ENCODE data around the gene MRPL4.
A peak's percentile ranks its signal among the peaks of the same experiment; 100 is the strongest.
"Not testable (repeated sequence)": the region's sequence is repeated elsewhere in the genome, so short reads cannot be mapped to it uniquely, and the experiment has no call there.

MRPL4 gene

DNA sequence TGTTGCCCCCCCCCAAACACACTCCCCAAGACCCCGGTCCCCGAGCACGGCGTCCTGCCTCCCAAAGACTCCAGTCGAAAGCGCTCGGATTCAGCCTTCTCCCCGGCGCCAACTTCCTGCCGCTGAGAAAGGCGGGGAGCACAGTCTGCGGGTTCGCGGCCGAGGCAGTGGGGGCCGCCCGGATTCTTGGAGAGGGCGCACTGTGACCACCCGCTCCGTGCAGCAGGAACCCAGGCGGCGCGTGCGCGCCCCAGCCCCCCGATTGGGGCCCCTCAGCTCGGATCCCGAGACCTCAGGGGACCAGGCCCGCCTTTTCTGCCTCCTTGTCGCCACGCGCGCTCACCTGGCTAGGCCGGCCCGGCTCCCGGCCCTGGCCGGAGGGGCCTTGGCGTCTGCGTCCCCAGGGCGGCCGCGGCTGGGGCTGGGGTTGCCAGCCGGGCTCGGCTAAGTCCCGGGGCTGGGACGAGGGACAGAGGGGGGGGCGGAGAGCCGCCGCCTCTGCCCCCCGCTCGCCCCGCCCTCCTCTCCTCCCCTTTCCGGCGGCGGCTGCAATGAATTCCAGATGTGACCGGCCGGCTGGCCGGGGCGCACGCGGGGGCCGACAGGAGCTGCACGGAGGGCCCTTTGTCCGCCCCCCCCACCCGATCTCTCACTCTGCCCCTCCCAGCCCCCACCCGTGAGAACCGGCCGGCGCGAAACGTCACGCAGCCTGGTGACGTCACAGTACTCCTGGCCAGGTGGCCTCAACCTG lies 21.0 kb upstream of the MRPL4 start, which contains the start of gene S1PR2:
Gene S1PR2, minus strand, starts transcription at position 471 of the 751 bp plus-strand sequence. CDS start 6,426 bp downstream, outside the sequence.
- Histone ChIP-seq H3K9me3 (no peaks in the 10 kb centered on the region), H3K4me1 (ENCODE audit: control insufficient read depth in 1 of 2, insufficient read depth in 1 of 2, low read depth in 1 of 2, low read length in 1 of 2) (peaks cover 12 to 19% of the 10 kb centered on the region in 2 experiments), H3K27me3 (peaks cover 60% of the 10 kb centered on the region), H3K4me3 (ENCODE audit: low read depth in 1 of 2, low read length in 1 of 2) (peak within 1 kb of the TSS; percentile 54 to 68), H3K36me3 (no peaks in the 10 kb centered on the region), H3K27ac (no peak within 1 kb of the TSS)
- TF ChIP-seq, protein P1, sequence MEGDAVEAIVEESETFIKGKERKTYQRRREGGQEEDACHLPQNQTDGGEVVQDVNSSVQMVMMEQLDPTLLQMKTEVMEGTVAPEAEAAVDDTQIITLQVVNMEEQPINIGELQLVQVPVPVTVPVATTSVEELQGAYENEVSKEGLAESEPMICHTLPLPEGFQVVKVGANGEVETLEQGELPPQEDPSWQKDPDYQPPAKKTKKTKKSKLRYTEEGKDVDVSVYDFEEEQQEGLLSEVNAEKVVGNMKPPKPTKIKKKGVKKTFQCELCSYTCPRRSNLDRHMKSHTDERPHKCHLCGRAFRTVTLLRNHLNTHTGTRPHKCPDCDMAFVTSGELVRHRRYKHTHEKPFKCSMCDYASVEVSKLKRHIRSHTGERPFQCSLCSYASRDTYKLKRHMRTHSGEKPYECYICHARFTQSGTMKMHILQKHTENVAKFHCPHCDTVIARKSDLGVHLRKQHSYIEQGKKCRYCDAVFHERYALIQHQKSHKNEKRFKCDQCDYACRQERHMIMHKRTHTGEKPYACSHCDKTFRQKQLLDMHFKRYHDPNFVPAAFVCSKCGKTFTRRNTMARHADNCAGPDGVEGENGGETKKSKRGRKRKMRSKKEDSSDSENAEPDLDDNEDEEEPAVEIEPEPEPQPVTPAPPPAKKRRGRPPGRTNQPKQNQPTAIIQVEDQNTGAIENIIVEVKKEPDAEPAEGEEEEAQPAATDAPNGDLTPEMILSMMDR (IDR thresholded peaks at IDR 0.05) = no peak

DNA sequence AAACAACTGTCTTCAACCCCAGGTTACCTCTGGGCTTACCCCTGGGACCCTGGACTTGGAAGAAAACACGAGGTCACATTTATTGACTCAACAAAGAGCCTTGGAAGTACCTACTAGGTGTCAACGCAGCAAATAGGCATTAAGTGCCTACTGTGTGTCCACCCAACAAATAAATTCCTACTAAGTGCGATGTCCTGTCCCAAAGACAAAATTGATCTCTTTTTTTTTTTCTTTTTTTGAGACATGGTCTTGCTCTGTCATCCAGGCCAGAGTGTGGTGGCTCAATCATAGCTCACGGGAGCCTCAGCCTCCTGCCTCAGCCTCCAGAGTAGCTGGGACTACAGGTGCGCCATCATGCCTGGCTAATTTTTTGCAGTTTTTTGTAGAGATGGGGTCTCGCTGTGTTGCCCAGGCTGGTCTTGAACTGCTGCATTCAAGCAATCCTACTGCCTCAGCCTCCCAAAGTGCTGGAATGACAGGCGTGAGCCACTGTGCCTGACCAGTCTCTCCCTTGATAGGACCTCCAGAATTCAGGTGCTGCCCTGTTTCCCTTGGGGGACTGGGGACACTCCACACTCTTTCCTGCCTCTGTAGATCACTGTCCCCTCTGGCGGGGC lies 20.3 kb upstream of the MRPL4 start:
- Histone ChIP-seq H3K36me3 (no peaks in the 10 kb centered on the region), H3K4me3 (ENCODE audit: low read depth in 1 of 2, low read length in 1 of 2) (peak overlapping the region; percentile 54 to 68), H3K9me3 (no peaks in the 10 kb centered on the region), H3K4me1 (ENCODE audit: control insufficient read depth in 1 of 2, insufficient read depth in 1 of 2, low read depth in 1 of 2, low read length in 1 of 2) (peaks cover 17 to 24% of the 10 kb centered on the region in 2 experiments), H3K27me3 (peaks cover 56% of the 10 kb centered on the region), H3K27ac (no peak overlapping the region)
- TF ChIP-seq, protein P1 (IDR thresholded peaks at IDR 0.05) = no peak

DNA sequence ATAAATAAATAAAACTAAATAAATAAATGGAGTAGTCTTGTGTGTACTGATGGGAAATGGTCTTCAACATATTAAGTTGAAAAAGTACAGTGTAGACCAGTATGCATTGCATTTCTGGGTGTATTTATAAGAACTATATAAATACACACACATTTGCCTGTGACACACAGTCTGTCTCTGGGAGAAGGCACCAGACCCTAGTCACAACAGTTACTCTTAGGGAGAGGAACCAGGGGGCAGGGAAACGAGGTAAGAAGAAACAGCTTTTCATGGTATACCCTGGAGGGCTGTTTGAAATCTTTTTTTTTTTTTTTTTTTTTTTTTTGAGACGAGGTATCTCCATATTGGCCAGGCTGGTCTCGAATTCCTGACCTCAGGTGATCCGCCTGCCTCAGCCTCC lies 18.1 kb upstream of the MRPL4 start:
- Histone ChIP-seq H3K36me3 (no peaks in the 10 kb centered on the region), H3K9me3 (no peaks in the 10 kb centered on the region), H3K4me3 (ENCODE audit: low read depth in 1 of 2, low read length in 1 of 2) (no peak overlapping the region), H3K27ac (no peak overlapping the region), H3K4me1 (ENCODE audit: control insufficient read depth in 1 of 2, insufficient read depth in 1 of 2, low read depth in 1 of 2, low read length in 1 of 2) (peaks cover 17 to 24% of the 10 kb centered on the region in 2 experiments), H3K27me3 (peaks cover 44% of the 10 kb centered on the region)
- TF ChIP-seq, protein P1 (IDR thresholded peaks at IDR 0.05) = no peak

DNA sequence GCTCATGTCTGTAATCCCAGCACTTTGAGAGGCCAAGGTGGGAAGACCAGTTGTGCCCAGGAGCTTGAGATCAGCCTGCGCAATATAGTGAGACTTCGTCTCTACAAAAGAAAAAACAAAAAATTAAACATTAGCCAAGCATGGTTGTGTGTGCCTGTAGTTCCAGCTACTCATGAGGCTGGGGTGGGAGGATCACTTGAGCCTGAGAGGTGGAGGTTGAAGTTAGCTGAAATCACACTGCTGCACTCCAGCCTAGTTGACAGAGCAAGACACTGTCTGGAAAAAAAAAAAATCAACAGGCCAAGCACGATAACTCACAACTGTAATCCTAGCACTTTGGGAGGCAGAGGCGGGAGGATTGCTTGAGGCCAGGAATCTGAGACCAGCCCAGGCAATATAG lies 17.0 kb upstream of the MRPL4 start:
- peaks cover 34% of the 10 kb centered on the region for H3K27me3 ChIP-seq
- H3K4me3 ChIP-seq (ENCODE audit: low read depth in 1 of 2, low read length in 1 of 2) = no peak overlapping the region
- TF ChIP-seq, protein P1 (IDR thresholded peaks at IDR 0.05) = no peak
- no peaks in the 10 kb centered on the region for H3K9me3 ChIP-seq
- H3K27ac ChIP-seq = no peak overlapping the region
- peaks cover 17 to 23% of the 10 kb centered on the region in 2 experiments for H3K4me1 ChIP-seq (ENCODE audit: control insufficient read depth in 1 of 2, insufficient read depth in 1 of 2, low read depth in 1 of 2, low read length in 1 of 2)
- no peaks in the 10 kb centered on the region for H3K36me3 ChIP-seq

DNA sequence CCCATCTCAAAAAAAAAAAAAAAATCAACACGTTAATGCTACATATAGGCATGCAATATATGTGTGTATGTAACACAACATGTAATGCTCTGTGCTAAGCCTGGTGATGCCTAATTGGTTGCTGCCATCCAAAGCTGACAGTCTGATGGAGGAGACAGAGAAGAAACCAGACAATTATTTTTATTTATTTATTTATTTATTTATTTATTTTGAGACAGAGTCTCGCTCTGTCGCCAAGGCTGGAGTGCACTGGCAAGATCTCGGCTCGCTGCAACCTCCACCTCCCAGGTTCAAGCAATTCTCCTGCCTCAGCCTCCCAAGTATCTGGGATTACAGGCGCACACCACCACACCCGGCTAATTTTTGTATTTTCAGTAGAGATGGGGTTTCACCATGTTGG lies 16.6 kb upstream of the MRPL4 start:
- not testable (repeated sequence) for H3K36me3 ChIP-seq; H3K4me3 ChIP-seq (ENCODE audit: low read depth in 1 of 2, low read length in 1 of 2); H3K9me3 ChIP-seq; H3K27ac ChIP-seq
- H3K4me1 ChIP-seq (ENCODE audit: control insufficient read depth in 1 of 2, insufficient read depth in 1 of 2, low read depth in 1 of 2, low read length in 1 of 2) = peaks cover 14 to 19% of the 10 kb centered on the region in 2 experiments
- H3K27me3 ChIP-seq = peaks cover 30% of the 10 kb centered on the region

DNA sequence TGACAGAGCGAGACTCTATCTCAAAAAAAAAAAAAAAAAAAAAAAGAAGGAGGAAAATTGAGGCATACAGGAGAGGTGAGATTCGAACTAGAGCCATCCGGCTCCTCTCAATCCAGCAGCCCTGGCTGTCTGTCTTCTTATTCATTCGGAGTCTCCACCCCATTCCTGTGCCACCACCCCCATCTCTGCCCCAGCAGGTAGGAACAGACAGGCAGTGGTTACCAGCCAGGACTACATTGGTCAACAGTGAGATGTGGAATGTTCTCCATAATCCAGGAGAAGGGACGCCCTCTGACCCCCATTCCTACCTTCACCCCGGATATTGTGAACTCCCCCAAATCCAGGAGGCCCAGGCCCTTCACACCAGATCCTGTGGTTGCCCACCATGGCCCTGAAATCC lies 14.3 kb upstream of the MRPL4 start:
- H3K27me3 ChIP-seq = peaks cover 7% of the 10 kb centered on the region
- H3K36me3 ChIP-seq = no peaks in the 10 kb centered on the region
- no peak overlapping the region for H3K27ac ChIP-seq
- no peak overlapping the region for H3K4me3 ChIP-seq (ENCODE audit: low read depth in 1 of 2, low read length in 1 of 2)
- H3K4me1 ChIP-seq (ENCODE audit: control insufficient read depth in 1 of 2, insufficient read depth in 1 of 2, low read depth in 1 of 2, low read length in 1 of 2) = peaks cover 7 to 8% of the 10 kb centered on the region in 2 experiments
- no peaks in the 10 kb centered on the region for H3K9me3 ChIP-seq
- TF ChIP-seq, protein P1 (IDR thresholded peaks at IDR 0.05) = no peak

Data from neutrophil (primary cell).